H1 (cell line): ENCODE data around the gene MARCHF9. TPM values are rescaled to one million over a fixed set of nuclear protein-coding genes. Genes with fewer than 3 reads are reported as not detected.
A peak's percentile ranks its signal among the peaks of the same experiment; 100 is the strongest.

Source experiments
- CTCF ChIA-PET: fragments of 300-600 bp; sonication (Branson Sonifier 250); formaldehyde crosslinking; loops from one replicate; lab custom pipeline; 2021; ENCODE audit not compliant: partially characterized antibody; lab: Charles Lee
- POLR2A ChIA-PET: fragments of 300-600 bp; sonication (Branson Sonifier 250); formaldehyde crosslinking; loops from one replicate; lab custom pipeline; 2021; ENCODE audit warnings: inconsistent platforms; ENCODE audit not compliant: partially characterized antibody; lab: Charles Lee
- DNase-seq, 2 experiments: peaks; one replicate each; pipeline versions ENCODE4 v3.0.0 to v3.0.0-alpha.2; 2010 to 2022; ENCODE audit warnings: low spot score in 2 of 2, low read depth in 1 of 2, mixed read lengths in 1 of 2
- FAIRE-seq: peaks from 2 replicates; lab custom pipeline; 2011; peaks lifted over from hg19 to GRCh38; lab: Jason Lieb, UNC
- H2AFZ ChIP-seq: 2 replicates; pipeline ENCODE4 v1.8.1; 2012; ENCODE audit warnings: low read length, inconsistent platforms
- H2AK5ac ChIP-seq: 2 replicates; pipeline ENCODE4 v1.6.1; 2013; ENCODE audit warnings: low read depth, low read length
- H2BK120ac ChIP-seq: replicated peaks from 2 replicates; pipeline ENCODE3; 2013; ENCODE audit warnings: low read depth, low read length, inconsistent platforms
- H2BK12ac ChIP-seq: 2 replicates; pipeline ENCODE4 v1.6.1; 2013; ENCODE audit warnings: low read depth, low read length
- H2BK15ac ChIP-seq: 2 replicates; pipeline ENCODE4 v1.6.1; 2013; ENCODE audit warnings: low read length
- H2BK20ac ChIP-seq: 2 replicates; pipeline ENCODE4 v1.6.1; 2013; ENCODE audit warnings: low read length
- H2BK5ac ChIP-seq: 2 replicates; pipeline ENCODE4 v1.6.1; 2013; ENCODE audit warnings: low read depth, low read length
- H3K14ac ChIP-seq: 2 replicates; pipeline ENCODE4 v1.6.1; 2013; ENCODE audit warnings: inconsistent platforms; ENCODE audit not compliant: insufficient read length
- H3K18ac ChIP-seq: 2 replicates; pipeline ENCODE4 v1.6.1; 2013; ENCODE audit warnings: low read length; ENCODE audit errors: extremely low read depth
- H3K23ac ChIP-seq: 2 replicates; pipeline ENCODE4 v1.6.1; 2013; ENCODE audit warnings: inconsistent platforms; ENCODE audit not compliant: insufficient read length
- H3K23me2 ChIP-seq: 2 replicates; pipeline ENCODE4 v1.6.1; 2013; ENCODE audit warnings: low read depth, low read length
- H3K27ac ChIP-seq: 2 replicates; pipeline ENCODE4 v1.6.1; 2011; ENCODE audit warnings: low read depth, low read length, inconsistent platforms
- H3K27me3 ChIP-seq, 4 experiments: replicated peaks in 1 of 4; 1 replicate in 1 of 4; 2 replicates in 3 of 4; pipeline versions ENCODE4 v1.6.1 to v1.8.1; 2011 to 2013; ENCODE audit warnings: low read length in 3 of 4, mild to moderate bottlenecking in 3 of 4, inconsistent platforms in 2 of 4, mixed read lengths in 2 of 4, moderate library complexity in 1 of 4; ENCODE audit not compliant: control insufficient read depth in 3 of 4, insufficient read depth in 3 of 4; ENCODE audit errors: extremely low read depth in 1 of 4
- H3K36me3 ChIP-seq, 4 experiments: 2 replicates each; pipeline versions ENCODE4 v1.6.1 to v1.8.1; 2011 to 2013; ENCODE audit warnings: mild to moderate bottlenecking in 4 of 4, low read length in 3 of 4, moderate library complexity in 2 of 4, control low read depth in 1 of 4, inconsistent platforms in 1 of 4; ENCODE audit not compliant: insufficient read depth in 4 of 4, control insufficient read depth in 2 of 4
- H3K4ac ChIP-seq: replicated peaks from 2 replicates; pipeline ENCODE3; 2013; ENCODE audit warnings: low read length, low read depth, mixed read lengths, inconsistent platforms; ENCODE audit not compliant: insufficient read length
- H3K4me1 ChIP-seq, 4 experiments: replicated peaks in 1 of 4; 1 replicate in 1 of 4; 2 replicates in 3 of 4; pipeline versions ENCODE4 v1.6.1 to v1.8.1; 2011 to 2013; ENCODE audit warnings: low read length in 3 of 4, inconsistent platforms in 2 of 4, mixed read lengths in 1 of 4; ENCODE audit not compliant: insufficient read depth in 4 of 4, control insufficient read depth in 3 of 4
- H3K4me2 ChIP-seq, 2 experiments: 2 replicates each; pipeline versions ENCODE4 v1.6.1 to v1.8.1; 2011 to 2013; ENCODE audit warnings: low read depth in 2 of 2, low read length in 2 of 2, control low read depth in 1 of 2, inconsistent platforms in 1 of 2, mild to moderate bottlenecking in 1 of 2; ENCODE audit not compliant: insufficient read depth in 1 of 2
- H3K4me3 ChIP-seq, 4 experiments: fragments of 200-600, 300-600 bp in 1 of 4; sonication (generic), shearing (Covaris generic), sonication (Bioruptor Twin) in 1 of 4; 2 replicates each; pipeline versions ENCODE4 v1.5.1 to v1.8.1; 2011 to 2016; ENCODE audit warnings: low read length in 4 of 4, low read depth in 3 of 4, control low read depth in 2 of 4, inconsistent platforms in 2 of 4, mild to moderate bottlenecking in 2 of 4, mixed read lengths in 1 of 4, moderate library complexity in 1 of 4; ENCODE audit not compliant: insufficient read depth in 2 of 4; ENCODE audit errors: extremely low read depth in 1 of 4
- H3K56ac ChIP-seq: replicated peaks from 2 replicates; pipeline ENCODE3; 2013; ENCODE audit warnings: low read depth, mild to moderate bottlenecking, mixed read lengths, low read length, inconsistent platforms; ENCODE audit not compliant: insufficient read length
- H3K79me1 ChIP-seq: 2 replicates; pipeline ENCODE4 v1.6.1; 2013; ENCODE audit warnings: low read depth, low read length, control low read depth
- H3K79me2 ChIP-seq, 2 experiments: 2 replicates each; pipeline versions ENCODE4 v1.6.1 to v1.8.1; 2012 to 2013; ENCODE audit warnings: low read length in 2 of 2, mild to moderate bottlenecking in 2 of 2, inconsistent platforms in 1 of 2; ENCODE audit not compliant: insufficient read depth in 2 of 2, control insufficient read depth in 1 of 2
- H3K9ac ChIP-seq, 4 experiments: replicated peaks in 1 of 4; 1 replicate in 1 of 4; 2 replicates in 3 of 4; pipeline versions ENCODE4 v1.6.1 to v1.8.1; 2011 to 2013; ENCODE audit warnings: low read depth in 3 of 4, low read length in 3 of 4, control low read depth in 2 of 4, mild to moderate bottlenecking in 2 of 4, moderate library complexity in 2 of 4, inconsistent platforms in 1 of 4; ENCODE audit errors: extremely low read depth in 1 of 4
- H3K9me3 ChIP-seq, 2 experiments: 2 replicates each; pipeline versions ENCODE4 v1.6.1 to v1.8.1; 2012 to 2013; ENCODE audit warnings: mild to moderate bottlenecking in 2 of 2, moderate library complexity in 2 of 2, control low read depth in 1 of 2, inconsistent platforms in 1 of 2, low read depth in 1 of 2, low read length in 1 of 2, mixed read lengths in 1 of 2; ENCODE audit not compliant: insufficient read depth in 2 of 2
- H4K20me1 ChIP-seq, 2 experiments: replicated peaks in 1 of 2; 2 replicates each; pipeline versions ENCODE3 to v1.8.1; 2011 to 2013; ENCODE audit warnings: inconsistent platforms in 2 of 2, low read length in 2 of 2, mild to moderate bottlenecking in 1 of 2; ENCODE audit not compliant: insufficient read depth in 2 of 2, control insufficient read depth in 1 of 2
- H4K5ac ChIP-seq: 2 replicates; pipeline ENCODE4 v1.6.1; 2013; ENCODE audit warnings: low read length, low read depth, mixed read lengths, inconsistent platforms; ENCODE audit not compliant: insufficient read length
- H4K8ac ChIP-seq: 2 replicates; pipeline ENCODE4 v1.8.0; 2013; ENCODE audit warnings: mild to moderate bottlenecking, moderate library complexity, low read length, inconsistent platforms; ENCODE audit not compliant: insufficient read depth; ENCODE audit errors: extremely low read depth
- H4K91ac ChIP-seq: replicated peaks from 2 replicates; pipeline ENCODE3; 2013; ENCODE audit warnings: low read length, mixed read lengths, inconsistent platforms; ENCODE audit not compliant: insufficient read length
- BCL11A ChIP-seq, 2 experiments: IDR thresholded peaks; one replicate each; pipeline ENCODE4 v1.6.1; 2011; ENCODE audit warnings: low read depth in 2 of 2, low read length in 2 of 2, mild to moderate bottlenecking in 2 of 2
- BRCA1 ChIP-seq: IDR thresholded peaks from 2 replicates; pipeline ENCODE4 v1.6.1; 2012; ENCODE audit warnings: low read depth, low read length, improper control_type of control experiment
- CBX5 ChIP-seq: fragments of 300-800, 300-1000 bp; sonication (generic); IDR thresholded peaks from 2 replicates; pipeline ENCODE4 v1.7.1; 2016; ENCODE audit warnings: antibody characterized with exemption, low read length, low read depth
- CHD2 ChIP-seq: IDR thresholded peaks from 2 replicates; pipeline ENCODE4 v1.6.1; 2012; ENCODE audit warnings: low read length, improper control_type of control experiment
- EGR1 ChIP-seq: IDR thresholded peaks from 2 replicates; pipeline ENCODE4 v1.6.1; 2011; ENCODE audit warnings: low read depth, low read length, borderline replicate concordance
- EZH2 ChIP-seq: fragments of 200-600 bp; sonication (generic); IDR thresholded peaks from 2 replicates; pipeline ENCODE4 v1.7.1; 2012; ENCODE audit warnings: low read depth, mild to moderate bottlenecking, moderate library complexity, low read length, inconsistent platforms; ENCODE audit not compliant: severe bottlenecking
- JUND ChIP-seq: IDR thresholded peaks from 2 replicates; pipeline ENCODE4 v1.6.1; 2011; ENCODE audit warnings: mild to moderate bottlenecking, improper control_type of control experiment, low read length
- PHF8 ChIP-seq: fragments of 200-600 bp; sonication (generic); conservative IDR thresholded peaks from 2 replicates; pipeline ENCODE4 v1.7.1; 2012; ENCODE audit warnings: low read depth, mild to moderate bottlenecking, inconsistent platforms, low read length, moderate library complexity
- POLR2AphosphoS5 ChIP-seq: IDR thresholded peaks from 2 replicates; pipeline ENCODE4 v1.6.1; 2011; ENCODE audit warnings: low read depth, low read length
- RXRA ChIP-seq: IDR thresholded peaks from 2 replicates; pipeline ENCODE4 v1.6.1; 2011; ENCODE audit warnings: low read depth, mild to moderate bottlenecking, low read length, moderate library complexity; ENCODE audit not compliant: insufficient read depth
- TEAD4 ChIP-seq: IDR thresholded peaks from 2 replicates; pipeline ENCODE4 v1.6.1; 2012; ENCODE audit warnings: low read depth, low read length, inconsistent platforms, mixed read lengths
- whole genome bisulfite sequencing, 2 experiments: shearing (Covaris generic) in 1 of 2; methylation state at CpG; one replicate each; pipeline versions ENCODE4 v1.1.6 to v1.1.7; 2013 to 2015; ENCODE audit warnings: low lambda C conversion rate in 2 of 2, mixed read lengths in 2 of 2, inconsistent platforms in 1 of 2, low coverage in 1 of 2, missing lambda C conversion rate in 1 of 2; ENCODE audit not compliant: insufficient replicate concordance in 2 of 2, insufficient coverage in 1 of 2, insufficient read length in 1 of 2; ENCODE audit errors: extremely low coverage in 1 of 2, missing lambda C conversion rate in 1 of 2; 5-methylcytosine and 5-hydroxymethylcytosine counted together
- polyA plus RNA-seq, 7 experiments: library from polyadenylated mRNA; depleted of rRNA in 3 of 7; stranded (reverse) in 5 of 7; unstranded in 2 of 7; fragments of >200 nt in 5 of 7; fragments of 200-250 nt in 2 of 7; gene quantifications; 1 replicate in 5 of 7; 2 replicates in 1 of 7; 4 replicates in 1 of 7; pipeline versions ENCODE4 v1.2.1 to v1.2.3, GENCODE V29; 2011 to 2013; ENCODE audit warnings: missing spikeins in 2 of 7, mixed read lengths in 2 of 7
- total RNA-seq: library from RNA; stranded (reverse); fragmentation: NEBNext Ultra II Directional; extraction: Animal tissue kit (Norgen Biotek cat#: 25700); gene quantifications from 2 replicates; pipeline ENCODE4 v1.2.1, GENCODE V29; 2021

Gene MARCHF9
- total and polyA plus RNA-seq, 2 of the 8 experiments (the other 6 are each of a cell fraction or from before 2014, with no cell fraction given): 6.4 to 7.8 TPM

DNA sequence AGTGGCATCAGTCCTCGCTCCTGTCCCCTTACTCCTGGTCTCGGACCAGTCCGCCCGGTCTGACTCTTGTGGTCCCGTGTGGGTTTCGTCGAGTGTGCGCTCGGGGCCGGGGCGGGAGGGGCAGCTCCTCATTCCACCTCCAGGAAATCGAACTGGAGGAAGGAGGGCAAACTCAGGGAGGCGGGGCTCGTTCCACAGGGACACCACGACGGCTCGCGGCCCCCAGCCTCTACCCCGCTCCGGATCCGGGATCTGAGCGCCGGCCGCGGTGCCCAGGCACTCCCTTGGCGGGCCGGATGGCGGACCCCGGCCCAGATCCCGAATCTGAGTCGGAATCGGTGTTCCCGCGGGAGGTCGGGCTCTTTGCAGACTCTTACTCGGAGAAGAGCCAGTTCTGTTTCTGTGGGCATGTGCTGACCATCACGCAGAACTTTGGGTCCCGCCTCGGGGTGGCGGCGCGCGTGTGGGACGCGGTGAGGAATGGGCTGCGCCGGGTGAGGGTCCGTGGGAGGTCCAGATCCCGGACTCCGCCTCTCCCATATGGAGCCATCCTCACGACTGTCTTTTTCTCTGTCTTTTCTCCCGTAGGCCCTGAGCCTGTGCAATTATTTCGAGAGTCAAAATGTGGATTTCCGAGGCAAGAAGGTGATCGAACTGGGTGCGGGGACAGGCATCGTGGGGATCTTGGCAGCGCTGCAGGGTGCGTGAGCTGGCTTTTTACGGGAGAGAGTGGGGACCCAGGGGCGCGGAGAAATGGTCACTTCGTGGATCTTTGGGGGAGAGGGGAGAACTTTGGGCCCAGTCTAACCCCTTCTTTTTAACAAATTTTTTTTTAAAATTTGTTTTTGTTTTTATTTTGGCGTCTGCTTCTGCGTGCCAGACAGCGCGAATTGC lies 17.8 kb downstream of the MARCHF9 start, which contains the start of gene EEF1AKMT3:
Gene EEF1AKMT3, plus strand, starts transcription at position 186 of the 894 bp plus-strand sequence. Its CDS starts 111 bp downstream, at position 297.
- Histone ChIP-seq H3K23me2 (peaks cover 12% of the 10 kb centered on the region; the same call in 1 of the 2 replicates), H3K4me3 (peak within 1 kb of the TSS; percentile 79 to 99 (median 95)), H3K9ac (peak within 1 kb of the TSS; percentile 98 to 100 (median 99)), H4K8ac (peak within 1 kb of the TSS; percentile 100), H3K4me1 (peaks cover 0 to 3% (median 1%) of the 10 kb centered on the region in 4 experiments; a peak in 3 of 7 replicates), H3K4ac (peak within 1 kb of the TSS; percentile 91), H4K5ac (peak within 1 kb of the TSS; percentile 99), H2BK15ac (peak within 1 kb of the TSS; percentile 99), H3K9me3 (no peaks in the 10 kb centered on the region), H3K79me2 (0 out of 4 replicates have a peak, but pooled peaks cover 0 to 7% of the 10 kb centered on the region in 2 experiments), H3K56ac (peak within 1 kb of the TSS; percentile 85), H2AFZ (peak within 1 kb of the TSS; percentile 80), H3K27ac (peak within 1 kb of the TSS; percentile 99), H3K14ac (no peak within 1 kb of the TSS), H3K27me3 (peaks cover 0 to 4% (median 1%) of the 10 kb centered on the region in 4 experiments; a peak in 2 of 7 replicates), H3K4me2 (peak within 1 kb of the TSS; percentile 96 to 99), H4K91ac (peak within 1 kb of the TSS; percentile 96), H3K79me1 (no peaks in the 10 kb centered on the region; the same call in 1 of the 2 replicates), H2BK20ac (0 out of 2 replicates have a peak within 1 kb of the TSS, but pooled peaks have one; percentile 82), H2BK12ac (peak within 1 kb of the TSS; percentile 99), H3K18ac (peak within 1 kb of the TSS; percentile 99), H4K20me1 (no peaks in the 10 kb centered on the region), H2BK5ac (peak within 1 kb of the TSS; percentile 100), H2AK5ac (no peak within 1 kb of the TSS; the same call in 1 of the 2 replicates), H3K36me3 (peaks cover 10 to 17% (median 13%) of the 10 kb centered on the region in 4 experiments; a peak in 7 of 8 replicates), H2BK120ac (peak within 1 kb of the TSS; percentile 86), H3K23ac (no peak within 1 kb of the TSS)
- FAIRE-seq (no peak), DNase-seq (no peak)
- ChIA-PET POLR2A (interaction anchor here (0.7 to 2.0 kb wide), 31 partner anchors 8 to 179 kb away, joined by 3 to 22 read pairs (median 4); partner anchors contain the start of genes CTDSP2, MARCHF9, TSFM and TSPAN31), CTCF (interaction anchor here (0.6 to 4.5 kb wide), 8 partner anchors 10 to 79 kb away, joined by 3 to 28 read pairs (median 4); partner anchors contain the start of genes OS9 and TSFM)
- 7% methylated on average over 40 of the region's 67 CpGs; no CpG with 5 or more reads in 1 of the 2 experiments for WGBS, 2 experiments
- TF ChIP-seq CHD2 (no peak; the same call in 1 of the 2 replicates), EGR1 (no peak), TEAD4 (no peak), PHF8 (no peak), BCL11A (IDR thresholded peaks at IDR 0.05; ENCODE audit: low read depth in 2 of 2, low read length in 2 of 2) (no peak), CBX5 (no peak), BRCA1 (no peak), JUND (no peak), POLR2AphosphoS5 (no peak; the same call in 1 of the 2 replicates), RXRA (no peak), EZH2 (no peak)
